H1 (cell line): ENCODE results near the gene CHAC1. TPM values are rescaled to one million over a fixed set of nuclear protein-coding genes. Genes with fewer than 3 reads are reported as not detected.

ENCODE experiments used
- CTCF ChIA-PET: fragments of 300-600 bp; sonication (Branson Sonifier 250); formaldehyde crosslinking; loops from one replicate; lab custom pipeline; 2021; ENCODE audit not compliant: partially characterized antibody; lab: Charles Lee
- POLR2A ChIA-PET: fragments of 300-600 bp; sonication (Branson Sonifier 250); formaldehyde crosslinking; loops from one replicate; lab custom pipeline; 2021; ENCODE audit warnings: inconsistent platforms; ENCODE audit not compliant: partially characterized antibody; lab: Charles Lee
- DNase-seq, 2 experiments: peaks; one replicate each; pipeline versions ENCODE4 v3.0.0 to v3.0.0-alpha.2; 2010 to 2022; ENCODE audit warnings: low spot score in 2 of 2, low read depth in 1 of 2, mixed read lengths in 1 of 2
- FAIRE-seq: peaks from 2 replicates; lab custom pipeline; 2011; peaks lifted over from hg19 to GRCh38; lab: Jason Lieb, UNC
- H2AFZ ChIP-seq: 2 replicates; pipeline ENCODE4 v1.8.1; 2012; ENCODE audit warnings: low read length, inconsistent platforms
- H2AK5ac ChIP-seq: 2 replicates; pipeline ENCODE4 v1.6.1; 2013; ENCODE audit warnings: low read depth, low read length
- H2BK120ac ChIP-seq: replicated peaks from 2 replicates; pipeline ENCODE3; 2013; ENCODE audit warnings: low read depth, low read length, inconsistent platforms
- H2BK12ac ChIP-seq: 2 replicates; pipeline ENCODE4 v1.6.1; 2013; ENCODE audit warnings: low read depth, low read length
- H2BK15ac ChIP-seq: 2 replicates; pipeline ENCODE4 v1.6.1; 2013; ENCODE audit warnings: low read length
- H2BK20ac ChIP-seq: 2 replicates; pipeline ENCODE4 v1.6.1; 2013; ENCODE audit warnings: low read length
- H2BK5ac ChIP-seq: 2 replicates; pipeline ENCODE4 v1.6.1; 2013; ENCODE audit warnings: low read depth, low read length
- H3K14ac ChIP-seq: 2 replicates; pipeline ENCODE4 v1.6.1; 2013; ENCODE audit warnings: inconsistent platforms; ENCODE audit not compliant: insufficient read length
- H3K18ac ChIP-seq: 2 replicates; pipeline ENCODE4 v1.6.1; 2013; ENCODE audit warnings: low read length; ENCODE audit errors: extremely low read depth
- H3K23ac ChIP-seq: 2 replicates; pipeline ENCODE4 v1.6.1; 2013; ENCODE audit warnings: inconsistent platforms; ENCODE audit not compliant: insufficient read length
- H3K23me2 ChIP-seq: 2 replicates; pipeline ENCODE4 v1.6.1; 2013; ENCODE audit warnings: low read depth, low read length
- H3K27ac ChIP-seq: 2 replicates; pipeline ENCODE4 v1.6.1; 2011; ENCODE audit warnings: low read depth, low read length, inconsistent platforms
- H3K27me3 ChIP-seq, 4 experiments: replicated peaks in 1 of 4; 1 replicate in 1 of 4; 2 replicates in 3 of 4; pipeline versions ENCODE4 v1.6.1 to v1.8.1; 2011 to 2013; ENCODE audit warnings: low read length in 3 of 4, mild to moderate bottlenecking in 3 of 4, inconsistent platforms in 2 of 4, mixed read lengths in 2 of 4, moderate library complexity in 1 of 4; ENCODE audit not compliant: control insufficient read depth in 3 of 4, insufficient read depth in 3 of 4; ENCODE audit errors: extremely low read depth in 1 of 4
- H3K36me3 ChIP-seq, 4 experiments: 2 replicates each; pipeline versions ENCODE4 v1.6.1 to v1.8.1; 2011 to 2013; ENCODE audit warnings: mild to moderate bottlenecking in 4 of 4, low read length in 3 of 4, moderate library complexity in 2 of 4, control low read depth in 1 of 4, inconsistent platforms in 1 of 4; ENCODE audit not compliant: insufficient read depth in 4 of 4, control insufficient read depth in 2 of 4
- H3K4ac ChIP-seq: replicated peaks from 2 replicates; pipeline ENCODE3; 2013; ENCODE audit warnings: low read length, low read depth, mixed read lengths, inconsistent platforms; ENCODE audit not compliant: insufficient read length
- H3K4me1 ChIP-seq, 4 experiments: replicated peaks in 1 of 4; 1 replicate in 1 of 4; 2 replicates in 3 of 4; pipeline versions ENCODE4 v1.6.1 to v1.8.1; 2011 to 2013; ENCODE audit warnings: low read length in 3 of 4, inconsistent platforms in 2 of 4, mixed read lengths in 1 of 4; ENCODE audit not compliant: insufficient read depth in 4 of 4, control insufficient read depth in 3 of 4
- H3K4me2 ChIP-seq, 2 experiments: 2 replicates each; pipeline versions ENCODE4 v1.6.1 to v1.8.1; 2011 to 2013; ENCODE audit warnings: low read depth in 2 of 2, low read length in 2 of 2, control low read depth in 1 of 2, inconsistent platforms in 1 of 2, mild to moderate bottlenecking in 1 of 2; ENCODE audit not compliant: insufficient read depth in 1 of 2
- H3K4me3 ChIP-seq, 4 experiments: fragments of 200-600, 300-600 bp in 1 of 4; sonication (generic), shearing (Covaris generic), sonication (Bioruptor Twin) in 1 of 4; 2 replicates each; pipeline versions ENCODE4 v1.5.1 to v1.8.1; 2011 to 2016; ENCODE audit warnings: low read length in 4 of 4, low read depth in 3 of 4, control low read depth in 2 of 4, inconsistent platforms in 2 of 4, mild to moderate bottlenecking in 2 of 4, mixed read lengths in 1 of 4, moderate library complexity in 1 of 4; ENCODE audit not compliant: insufficient read depth in 2 of 4; ENCODE audit errors: extremely low read depth in 1 of 4
- H3K56ac ChIP-seq: replicated peaks from 2 replicates; pipeline ENCODE3; 2013; ENCODE audit warnings: low read depth, mild to moderate bottlenecking, mixed read lengths, low read length, inconsistent platforms; ENCODE audit not compliant: insufficient read length
- H3K79me1 ChIP-seq: 2 replicates; pipeline ENCODE4 v1.6.1; 2013; ENCODE audit warnings: low read depth, low read length, control low read depth
- H3K79me2 ChIP-seq, 2 experiments: 2 replicates each; pipeline versions ENCODE4 v1.6.1 to v1.8.1; 2012 to 2013; ENCODE audit warnings: low read length in 2 of 2, mild to moderate bottlenecking in 2 of 2, inconsistent platforms in 1 of 2; ENCODE audit not compliant: insufficient read depth in 2 of 2, control insufficient read depth in 1 of 2
- H3K9ac ChIP-seq, 4 experiments: replicated peaks in 1 of 4; 1 replicate in 1 of 4; 2 replicates in 3 of 4; pipeline versions ENCODE4 v1.6.1 to v1.8.1; 2011 to 2013; ENCODE audit warnings: low read depth in 3 of 4, low read length in 3 of 4, control low read depth in 2 of 4, mild to moderate bottlenecking in 2 of 4, moderate library complexity in 2 of 4, inconsistent platforms in 1 of 4; ENCODE audit errors: extremely low read depth in 1 of 4
- H3K9me3 ChIP-seq, 2 experiments: 2 replicates each; pipeline versions ENCODE4 v1.6.1 to v1.8.1; 2012 to 2013; ENCODE audit warnings: mild to moderate bottlenecking in 2 of 2, moderate library complexity in 2 of 2, control low read depth in 1 of 2, inconsistent platforms in 1 of 2, low read depth in 1 of 2, low read length in 1 of 2, mixed read lengths in 1 of 2; ENCODE audit not compliant: insufficient read depth in 2 of 2
- H4K20me1 ChIP-seq, 2 experiments: replicated peaks in 1 of 2; 2 replicates each; pipeline versions ENCODE3 to v1.8.1; 2011 to 2013; ENCODE audit warnings: inconsistent platforms in 2 of 2, low read length in 2 of 2, mild to moderate bottlenecking in 1 of 2; ENCODE audit not compliant: insufficient read depth in 2 of 2, control insufficient read depth in 1 of 2
- H4K5ac ChIP-seq: 2 replicates; pipeline ENCODE4 v1.6.1; 2013; ENCODE audit warnings: low read length, low read depth, mixed read lengths, inconsistent platforms; ENCODE audit not compliant: insufficient read length
- H4K8ac ChIP-seq: 2 replicates; pipeline ENCODE4 v1.8.0; 2013; ENCODE audit warnings: mild to moderate bottlenecking, moderate library complexity, low read length, inconsistent platforms; ENCODE audit not compliant: insufficient read depth; ENCODE audit errors: extremely low read depth
- H4K91ac ChIP-seq: replicated peaks from 2 replicates; pipeline ENCODE3; 2013; ENCODE audit warnings: low read length, mixed read lengths, inconsistent platforms; ENCODE audit not compliant: insufficient read length
- BACH1 ChIP-seq: IDR thresholded peaks from 2 replicates; pipeline ENCODE4 v1.6.1; 2012; ENCODE audit warnings: low read length, improper control_type of control experiment
- EGR1 ChIP-seq: IDR thresholded peaks from 2 replicates; pipeline ENCODE4 v1.6.1; 2011; ENCODE audit warnings: low read depth, low read length, borderline replicate concordance
- EP300 ChIP-seq, 2 experiments: IDR thresholded peaks; 1 replicate in 1 of 2; 2 replicates in 1 of 2; pipeline ENCODE4 v1.6.1; 2011 to 2012; ENCODE audit warnings: low read depth in 2 of 2, low read length in 2 of 2, mild to moderate bottlenecking in 2 of 2, borderline replicate concordance in 1 of 2, inconsistent platforms in 1 of 2, moderate library complexity in 1 of 2
- EZH2 ChIP-seq: fragments of 200-600 bp; sonication (generic); IDR thresholded peaks from 2 replicates; pipeline ENCODE4 v1.7.1; 2012; ENCODE audit warnings: low read depth, mild to moderate bottlenecking, moderate library complexity, low read length, inconsistent platforms; ENCODE audit not compliant: severe bottlenecking
- JUN ChIP-seq: IDR thresholded peaks from 2 replicates; pipeline ENCODE4 v1.6.1; 2011; ENCODE audit warnings: low read depth, mild to moderate bottlenecking, improper control_type of control experiment, low read length
- KDM5A ChIP-seq: fragments of 200-600 bp; IDR thresholded peaks from 2 replicates; pipeline ENCODE4 v1.7.1; 2012; ENCODE audit warnings: mild to moderate bottlenecking, low read length, inconsistent platforms, mixed read lengths
- POLR2A ChIP-seq, 2 experiments: IDR thresholded peaks; 1 replicate in 1 of 2; 2 replicates in 1 of 2; pipeline ENCODE4 v1.6.1; 2011; ENCODE audit warnings: low read depth in 2 of 2, low read length in 2 of 2, mild to moderate bottlenecking in 2 of 2; ENCODE audit errors: control extremely low read depth in 1 of 2
- RAD21 ChIP-seq, 2 experiments: IDR thresholded peaks in 1 of 2; conservative IDR thresholded peaks in 1 of 2; 2 replicates each; pipeline ENCODE4 v1.6.1; 2011; ENCODE audit warnings: low read depth in 2 of 2, low read length in 2 of 2, improper control_type of control experiment in 1 of 2, inconsistent platforms in 1 of 2, mild to moderate bottlenecking in 1 of 2, moderate library complexity in 1 of 2
- RFX5 ChIP-seq: IDR thresholded peaks from 2 replicates; pipeline ENCODE4 v1.6.1; 2011; ENCODE audit warnings: low read depth, low read length, improper control_type of control experiment, borderline replicate concordance
- SIRT6 ChIP-seq: IDR thresholded peaks from one replicate; pipeline ENCODE4 v1.7.1; 2012; ENCODE audit warnings: low read length, inconsistent platforms
- SP4 ChIP-seq: IDR thresholded peaks from 2 replicates; pipeline ENCODE4 v1.6.1; 2012; ENCODE audit warnings: low read length, inconsistent platforms
- TCF12 ChIP-seq: IDR thresholded peaks from 2 replicates; pipeline ENCODE4 v1.6.1; 2011; ENCODE audit warnings: low read depth, mild to moderate bottlenecking, low read length
- YY1 ChIP-seq: IDR thresholded peaks from 2 replicates; pipeline ENCODE4 v1.6.1; 2011; ENCODE audit warnings: low read depth, mild to moderate bottlenecking, low read length
- WGBS, 2 experiments: shearing (Covaris generic) in 1 of 2; methylation state at CpG; one replicate each; pipeline versions ENCODE4 v1.1.6 to v1.1.7; 2013 to 2015; ENCODE audit warnings: low lambda C conversion rate in 2 of 2, mixed read lengths in 2 of 2, inconsistent platforms in 1 of 2, low coverage in 1 of 2, missing lambda C conversion rate in 1 of 2; ENCODE audit not compliant: insufficient replicate concordance in 2 of 2, insufficient coverage in 1 of 2, insufficient read length in 1 of 2; ENCODE audit errors: extremely low coverage in 1 of 2, missing lambda C conversion rate in 1 of 2; 5-methylcytosine and 5-hydroxymethylcytosine counted together
- polyA plus RNA-seq, 7 experiments: library from polyadenylated mRNA; depleted of rRNA in 3 of 7; stranded (reverse) in 5 of 7; unstranded in 2 of 7; fragments of >200 nt in 5 of 7; fragments of 200-250 nt in 2 of 7; gene quantifications; 1 replicate in 5 of 7; 2 replicates in 1 of 7; 4 replicates in 1 of 7; pipeline versions ENCODE4 v1.2.1 to v1.2.3, GENCODE V29; 2011 to 2013; ENCODE audit warnings: missing spikeins in 2 of 7, mixed read lengths in 2 of 7
- total RNA-seq: library from RNA; stranded (reverse); fragmentation: NEBNext Ultra II Directional; extraction: Animal tissue kit (Norgen Biotek cat#: 25700); gene quantifications from 2 replicates; pipeline ENCODE4 v1.2.1, GENCODE V29; 2021
- TF ChIP-seq, protein P1 (sequence below): IDR thresholded peaks from 2 replicates; pipeline ENCODE4 v1.6.1; 2012; ENCODE audit warnings: inconsistent platforms

CHAC1 gene
- total and polyA plus RNA-seq, 2 of the 8 experiments (the other 6 are each of a cell fraction or from before 2014, with no cell fraction given) = 34.3 to 159 TPM

DNA sequence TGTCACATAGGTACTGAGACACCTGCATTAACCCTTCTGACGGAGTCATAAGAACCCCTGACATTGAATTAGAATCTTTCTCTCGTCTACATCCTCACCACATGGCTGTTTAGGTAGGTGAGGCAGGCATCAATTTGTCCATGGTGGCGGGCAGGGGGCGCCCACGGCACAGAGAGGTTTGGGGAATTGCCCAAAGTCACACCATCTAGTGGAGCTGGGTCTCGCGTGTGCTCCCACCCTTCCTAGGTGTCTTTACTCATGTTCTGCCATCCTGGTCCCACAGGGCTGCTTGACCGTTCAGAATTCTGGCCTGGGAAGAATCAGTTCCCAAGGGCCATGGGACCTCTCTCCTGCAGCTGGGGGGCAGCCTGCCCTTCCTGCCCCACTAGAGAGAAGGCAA lies 38.8 kb upstream of the CHAC1 start:
- Histone ChIP-seq H3K4ac (peak overlapping the region; percentile 61), H3K27ac (no peak overlapping the region), H3K36me3 (no peaks in the 10 kb centered on the region), H3K4me3 (no peak overlapping the region), H4K8ac (no peak overlapping the region), H4K20me1 (no peaks in the 10 kb centered on the region), H2BK20ac (no peak overlapping the region), H2AK5ac (no peak overlapping the region; the same call in 1 of the 2 replicates), H3K79me2 (no peaks in the 10 kb centered on the region), H3K9me3 (no peaks in the 10 kb centered on the region), H2BK15ac (no peak overlapping the region), H3K9ac (no peak overlapping the region), H3K23me2 (peaks cover 4% of the 10 kb centered on the region; the same call in 1 of the 2 replicates), H4K91ac (no peak overlapping the region), H3K4me2 (no peak overlapping the region), H3K18ac (no peak overlapping the region), H3K23ac (no peak overlapping the region), H2BK120ac (no peak overlapping the region), H2BK12ac (peak overlapping the region; percentile 96), H4K5ac (no peak overlapping the region), H3K56ac (no peak overlapping the region), H3K4me1 (peaks cover 0 to 34% (median 11%) of the 10 kb centered on the region in 4 experiments; a peak in 4 of 7 replicates), H2AFZ (no peak overlapping the region), H2BK5ac (0 out of 2 replicates have a peak overlapping the region, but pooled peaks have one; percentile 35), H3K79me1 (no peaks in the 10 kb centered on the region), H3K14ac (no peak overlapping the region), H3K27me3 (peaks cover 0 to 16% (median 1%) of the 10 kb centered on the region in 4 experiments; a peak in 4 of 7 replicates)
- 64% methylated on average over 8 of the region's 8 CpGs; no CpG with 5 or more reads in 1 of the 2 experiments for WGBS, 2 experiments
- ChIA-PET POLR2A (interaction anchor here (0.6 to 43.8 kb wide), 6 partner anchors 9 to 108 kb away, joined by 3 to 1505 read pairs (median 10); partner anchors contain the start of genes CHAC1 and DLL4), CTCF (interaction anchor here (0.6 to 24.4 kb wide), 14 partner anchors 11 to 113 kb away, joined by 3 to 619 read pairs (median 4); partner anchors contain the start of genes CHAC1, DLL4 and VPS18)
- DNase-seq (no peak), FAIRE-seq (peak; percentile 50)
- TF ChIP-seq KDM5A (no peak), EP300 (IDR thresholded peaks at IDR 0.05; ENCODE audit: borderline replicate concordance in 1 of 2, low read depth in 2 of 2, low read length in 2 of 2) (no peak), BACH1 (no peak), RFX5 (no peak), POLR2A (IDR thresholded peaks at IDR 0.05; ENCODE audit: control extremely low read depth in 1 of 2, low read depth in 2 of 2, low read length in 2 of 2) (no peak), RAD21 (IDR thresholded peaks at IDR 0.05 in 1 of 2, conservative IDR thresholded peaks at IDR 0.05 in 1 of 2; ENCODE audit: low read depth in 2 of 2, low read length in 2 of 2) (peak; percentile 63 to 66), EGR1 (no peak), SIRT6 (no peak), JUN (no peak), SP4 (no peak), YY1 (no peak), TCF12 (no peak), EZH2 (no peak)
- TF ChIP-seq, protein P1, sequence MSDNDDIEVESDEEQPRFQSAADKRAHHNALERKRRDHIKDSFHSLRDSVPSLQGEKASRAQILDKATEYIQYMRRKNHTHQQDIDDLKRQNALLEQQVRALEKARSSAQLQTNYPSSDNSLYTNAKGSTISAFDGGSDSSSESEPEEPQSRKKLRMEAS = 0 out of 2 replicates have a peak, but pooled peaks have one; percentile 9
